ENCODE results near the gene ZNF81.

- TF ChIP-seq ZFX (IDR thresholded peaks at IDR 0.05), result no peak
- no peak for TF ChIP-seq POLR2A (IDR thresholded peaks at IDR 0.05; ENCODE audit: borderline replicate concordance, extremely low read depth, insufficient read depth, insufficient read length)
- TF ChIP-seq CTCF (IDR thresholded peaks at IDR 0.05 in 2 of 3, conservative IDR thresholded peaks at IDR 0.05 in 1 of 3; ENCODE audit: borderline replicate concordance in 1 of 3, insufficient read depth in 1 of 3, low read depth in 2 of 3, low read length in 2 of 3), result no peak
- TF ChIP-seq ZNF274 (IDR thresholded peaks at IDR 0.05; ENCODE audit: low read depth, low read length), result no peak
Measured at GRCh38 chrX:47846040-47846439, 9.3 kb downstream of the ZNF81 start.

Measured in HCT116 (cell line).